OCI-LY7 (cell line): Measurements from ENCODE around the gene FOXP1. TPM values are rescaled to one million over a fixed set of nuclear protein-coding genes. Genes with fewer than 3 reads are reported as not detected.
A peak's percentile ranks its signal among the peaks of the same experiment; 100 is the strongest.

Source experiments
- BruUV-seq: library from RNA; stranded (reverse); fragments of 400-500 nt; replicated peaks from 2 replicates; lab custom pipeline; 2021; lab: Mats Ljungman, UMichigan
- CTCF ChIA-PET: fragments of 300-600 bp; sonication (Branson Sonifier 250); formaldehyde crosslinking; loops from one replicate; lab custom pipeline; 2022; ENCODE audit warnings: antibody characterized with exemption; ENCODE audit not compliant: unreplicated experiment; lab: Charles Lee
- POLR2A ChIA-PET: fragments of 300-600 bp; sonication (Branson Sonifier 250); formaldehyde crosslinking; loops from one replicate; lab custom pipeline; 2022; ENCODE audit warnings: antibody characterized with exemption; lab: Charles Lee
- DNase-seq: peaks from one replicate; pipeline ENCODE4 v3.0.0-alpha.2; 2015; ENCODE audit warnings: low spot score
- H2AFZ ChIP-seq: fragments of 200-600 bp; sonication (generic), shearing (Covaris generic); 2 replicates; pipeline ENCODE4 v1.6.1; 2014; ENCODE audit warnings: mild to moderate bottlenecking, antibody characterized with exemption, low read length, moderate library complexity
- H3K27ac ChIP-seq: fragments of 200-600 bp; sonication (generic); 2 replicates; pipeline ENCODE4 v1.5.1; 2014; ENCODE audit warnings: mixed run types, low read depth, mild to moderate bottlenecking, moderate library complexity, low read length, inconsistent platforms; ENCODE audit not compliant: poor library complexity, severe bottlenecking
- H3K36me3 ChIP-seq: fragments of 200-600 bp; sonication (generic); 2 replicates; pipeline ENCODE4 v1.6.1; 2014; ENCODE audit warnings: mild to moderate bottlenecking, antibody characterized with exemption, low read length, moderate library complexity, mixed read lengths; ENCODE audit not compliant: insufficient read depth
- H3K4me1 ChIP-seq: fragments of 200-600 bp; sonication (generic); 2 replicates; pipeline ENCODE4 v1.5.1; 2014; ENCODE audit warnings: mild to moderate bottlenecking, low read length; ENCODE audit not compliant: insufficient read depth, poor library complexity, severe bottlenecking
- H3K4me2 ChIP-seq: fragments of 200-600 bp; sonication (generic); 2 replicates; pipeline ENCODE4 v1.6.1; 2014; ENCODE audit warnings: mild to moderate bottlenecking, low read length
- H3K4me3 ChIP-seq: fragments of 200-600 bp; sonication (generic); 2 replicates; pipeline ENCODE4 v1.5.1; 2014; ENCODE audit warnings: mild to moderate bottlenecking, low read depth, low read length; ENCODE audit not compliant: poor library complexity, severe bottlenecking
- H3K79me2 ChIP-seq: fragments of 200-600 bp; sonication (generic); 2 replicates; pipeline ENCODE4 v1.6.1; 2016; ENCODE audit warnings: low read depth, mild to moderate bottlenecking, low read length, moderate library complexity, mixed read lengths; ENCODE audit not compliant: insufficient read depth
- H3K9me2 ChIP-seq: fragments of 200-600 bp; sonication (generic); 2 replicates; pipeline ENCODE4 v1.6.1; 2016; ENCODE audit warnings: mild to moderate bottlenecking, low read length, mixed read lengths; ENCODE audit not compliant: insufficient read depth
- H3K9me3 ChIP-seq: fragments of 200-600 bp; sonication (generic); 2 replicates; pipeline ENCODE4 v1.6.1; 2014; ENCODE audit warnings: mild to moderate bottlenecking, mixed run types, low read length, mixed read lengths
- H4K20me1 ChIP-seq: fragments of 200-600 bp; sonication (generic); 2 replicates; pipeline ENCODE4 v1.6.1; 2014; ENCODE audit warnings: mild to moderate bottlenecking, antibody characterized with exemption, low read length, moderate library complexity, mixed read lengths; ENCODE audit not compliant: insufficient read depth
- EZH2phosphoT487 ChIP-seq: fragments of 200-600 bp; sonication (generic); IDR thresholded peaks from 2 replicates; pipeline ENCODE4 v1.6.1; 2018; ENCODE audit warnings: low read depth, borderline replicate concordance, mild to moderate bottlenecking, mixed run types, antibody characterized with exemption, low read length, moderate library complexity, mixed read lengths
- intact Hi-C: fragments of 100-400 bp; cut with micrococcal nuclease; formaldehyde crosslinking; loops from one replicate; pipeline ENCODE4 v1.10.0; 2022; ENCODE audit not compliant: unreplicated experiment
- total RNA-seq, 2 experiments: library from RNA; depleted of rRNA in 1 of 2; stranded (reverse); fragments of >200 nt in 1 of 2; shearing (Covaris generic) in 1 of 2; gene quantifications; 2 replicates each; pipeline ENCODE4 v1.2.3, GENCODE V29; 2014 to 2022
- TF ChIP-seq, protein P1 (sequence below): fragments of 200-600 bp; sonication (generic); conservative IDR thresholded peaks from 2 replicates; pipeline ENCODE4 v1.5.1; 2014; ENCODE audit warnings: mild to moderate bottlenecking, antibody characterized with exemption, low read length, moderate library complexity, mixed read lengths

Gene FOXP1
- total RNA-seq, 2 experiments from 2014 or later = 87.3 to 151 TPM

GRCh38 chr3:71441217-71441924 lies 142.2 kb downstream of the FOXP1 start:
- ChIA-PET POLR2A (interaction anchor here (0.7 to 5.5 kb wide), 20 partner anchors 9 to 939 kb away, joined by 3 to 77 read pairs (median 5); no protein-coding TSS in a partner anchor), CTCF (interaction anchor here (0.6 to 1.6 kb wide), 6 partner anchors 9 to 142 kb away, joined by 3 to 6 read pairs (median 4); partner anchors contain the start of gene FOXP1)
- TF ChIP-seq, protein P1, sequence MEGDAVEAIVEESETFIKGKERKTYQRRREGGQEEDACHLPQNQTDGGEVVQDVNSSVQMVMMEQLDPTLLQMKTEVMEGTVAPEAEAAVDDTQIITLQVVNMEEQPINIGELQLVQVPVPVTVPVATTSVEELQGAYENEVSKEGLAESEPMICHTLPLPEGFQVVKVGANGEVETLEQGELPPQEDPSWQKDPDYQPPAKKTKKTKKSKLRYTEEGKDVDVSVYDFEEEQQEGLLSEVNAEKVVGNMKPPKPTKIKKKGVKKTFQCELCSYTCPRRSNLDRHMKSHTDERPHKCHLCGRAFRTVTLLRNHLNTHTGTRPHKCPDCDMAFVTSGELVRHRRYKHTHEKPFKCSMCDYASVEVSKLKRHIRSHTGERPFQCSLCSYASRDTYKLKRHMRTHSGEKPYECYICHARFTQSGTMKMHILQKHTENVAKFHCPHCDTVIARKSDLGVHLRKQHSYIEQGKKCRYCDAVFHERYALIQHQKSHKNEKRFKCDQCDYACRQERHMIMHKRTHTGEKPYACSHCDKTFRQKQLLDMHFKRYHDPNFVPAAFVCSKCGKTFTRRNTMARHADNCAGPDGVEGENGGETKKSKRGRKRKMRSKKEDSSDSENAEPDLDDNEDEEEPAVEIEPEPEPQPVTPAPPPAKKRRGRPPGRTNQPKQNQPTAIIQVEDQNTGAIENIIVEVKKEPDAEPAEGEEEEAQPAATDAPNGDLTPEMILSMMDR = no peak
- no peak for TF ChIP-seq EZH2phosphoT487
- H2AFZ ChIP-seq = no peak overlapping the region
- peak overlapping the region; percentile 61 for H3K4me3 ChIP-seq
- H3K4me2 ChIP-seq = peak overlapping the region; percentile 88
- intact Hi-C loops = loop anchor here (5.0 kb wide), 1 partner anchor 309 kb away; no protein-coding TSS in a partner anchor
- H3K4me1 ChIP-seq = peaks cover 74% of the 10 kb centered on the region
- H3K9me2 ChIP-seq = no peaks in the 10 kb centered on the region
- BruUV-seq = no TSS peak
- no peak for DNase-seq
- H3K9me3 ChIP-seq = no peaks in the 10 kb centered on the region
- H3K79me2 ChIP-seq = peaks cover 49% of the 10 kb centered on the region; the same call in 1 of the 2 replicates
- peak overlapping the region; percentile 99 for H3K27ac ChIP-seq
- no peaks in the 10 kb centered on the region for H4K20me1 ChIP-seq
- peaks cover 18% of the 10 kb centered on the region for H3K36me3 ChIP-seq

GRCh38 chr3:71438904-71439303 lies 144.6 kb downstream of the FOXP1 start:
- BruUV-seq = no TSS peak
- POLR2A ChIA-PET = interaction anchor here (0.8 to 1.4 kb wide), 5 partner anchors 12 to 36 kb away, joined by 3 to 4 read pairs (median 3); no protein-coding TSS in a partner anchor
- Histone ChIP-seq H3K4me1 (peaks cover 49% of the 10 kb centered on the region), H3K4me2 (no peak overlapping the region), H3K27ac (no peak overlapping the region), H3K9me3 (no peaks in the 10 kb centered on the region), H3K9me2 (no peaks in the 10 kb centered on the region), H3K4me3 (no peak overlapping the region), H4K20me1 (no peaks in the 10 kb centered on the region), H3K36me3 (peaks cover 20% of the 10 kb centered on the region), H3K79me2 (peaks cover 34% of the 10 kb centered on the region; the same call in 1 of the 2 replicates), H2AFZ (no peak overlapping the region)
- CTCF ChIA-PET = no interaction called here
- no peak for TF ChIP-seq EZH2phosphoT487
- TF ChIP-seq, protein P1 = no peak
- intact Hi-C loops = no loop called here
- DNase-seq = no peak
